NCI-H2227 (cell line): ENCODE data around the gene NELL2.

Experiments
- DNase-seq: peaks from one replicate; lab custom pipeline; 2025; ENCODE audit not compliant: unreplicated experiment; lab: John Stamatoyannopoulos, UW

Gene NELL2

GRCh38 chr12:44546060-44546459, 330.1 kb downstream of the NELL2 start:
- DNase-seq, result no peak

GRCh38 chr12:44544018-44544417, 332.1 kb downstream of the NELL2 start:
- no peak for DNase-seq

- no peak for DNase-seq
These were observed 333.4 kb downstream of the NELL2 start for GRCh38 chr12:44542716-44543115.

- DNase-seq, result no peak
These were observed 338.8 kb downstream of the NELL2 start for GRCh38 chr12:44537354-44537753.

GRCh38 chr12:44532940-44533339, 343.2 kb downstream of the NELL2 start:
- DNase-seq, result no peak

GRCh38 chr12:44531320-44531971, 344.7 kb downstream of the NELL2 start:
- DNase-seq, result no peak

- DNase-seq, result no peak
These were observed 349.4 kb downstream of the NELL2 start for GRCh38 chr12:44526655-44527182.

GRCh38 chr12:44525806-44526654, 350.1 kb downstream of the NELL2 start:
- no peak for DNase-seq

- no peak for DNase-seq
These were observed 352.3 kb downstream of the NELL2 start for GRCh38 chr12:44523828-44524227.

- DNase-seq, result no peak
These were observed 354.4 kb downstream of the NELL2 start for GRCh38 chr12:44521702-44522101.

- DNase-seq, result no peak
These were observed 356.2 kb downstream of the NELL2 start for GRCh38 chr12:44519931-44520330.

GRCh38 chr12:44511289-44511688, 364.8 kb downstream of the NELL2 start:
- DNase-seq, result no peak

- no peak for DNase-seq
These were observed 365.6 kb downstream of the NELL2 start for GRCh38 chr12:44510510-44510909.

- DNase-seq, result no peak
These were observed 366.0 kb downstream of the NELL2 start for GRCh38 chr12:44510076-44510475.

GRCh38 chr12:44509471-44509870, 366.6 kb downstream of the NELL2 start:
- no peak for DNase-seq

GRCh38 chr12:44507461-44507860, 368.7 kb downstream of the NELL2 start:
- no peak for DNase-seq

GRCh38 chr12:44504799-44505198, 371.3 kb downstream of the NELL2 start:
- DNase-seq, result no peak

- DNase-seq, result no peak
These were observed 372.8 kb downstream of the NELL2 start for GRCh38 chr12:44503329-44503728.

- no peak for DNase-seq
These were observed 373.4 kb downstream of the NELL2 start for GRCh38 chr12:44502681-44503080.

GRCh38 chr12:44500423-44500822, 375.7 kb downstream of the NELL2 start:
- DNase-seq, result no peak

- no peak for DNase-seq
These were observed 379.1 kb downstream of the NELL2 start for GRCh38 chr12:44497044-44497443.

- DNase-seq, result no peak
These were observed 385.9 kb downstream of the NELL2 start for GRCh38 chr12:44490181-44490580.
